HepG2 (cell line): Measurements from ENCODE around the gene LRRC45. TPM values are rescaled to one million over a fixed set of nuclear protein-coding genes. Genes with fewer than 3 reads are reported as not detected.
A peak's percentile ranks its signal among the peaks of the same experiment; 100 is the strongest.

ENCODE experiments used
- ARID4A ChIP-seq: sonication (generic); formaldehyde crosslinking; IDR thresholded peaks from 2 replicates; pipeline ENCODE4 v1.5.0; 2020; ENCODE audit warnings: mild to moderate bottlenecking, missing genetic modification reagents, borderline replicate concordance
- ATF7-NPFF ChIP-seq: sonication (generic); formaldehyde crosslinking; IDR thresholded peaks from 2 replicates; pipeline ENCODE4 v1.8.1; 2023; ENCODE audit warnings: mild to moderate bottlenecking, low read depth, missing genetic modification reagents, moderate library complexity
- BHLHE40 ChIP-seq: IDR thresholded peaks from 2 replicates; pipeline ENCODE4 v1.6.1; 2011; ENCODE audit warnings: low read length, improper control_type of control experiment
- ELK4 ChIP-seq: sonication (generic); formaldehyde crosslinking; IDR thresholded peaks from 2 replicates; pipeline ENCODE4 v1.9.0; 2021; ENCODE audit warnings: missing genetic modification reagents, borderline replicate concordance
- FIP1L1 ChIP-seq: fragments of 200-400 bp; formaldehyde crosslinking; IDR thresholded peaks from 2 replicates; pipeline ENCODE4 v1.6.1; 2018; ENCODE audit warnings: low read depth, mild to moderate bottlenecking, low read length, moderate library complexity, borderline replicate concordance; ENCODE audit not compliant: insufficient read depth
- IRX3 ChIP-seq: sonication (generic); formaldehyde crosslinking; IDR thresholded peaks from 2 replicates; pipeline ENCODE4 v1.8.1; 2023; ENCODE audit warnings: mild to moderate bottlenecking, low read depth, missing genetic modification reagents, borderline replicate concordance
- KLF12 ChIP-seq: sonication (generic); formaldehyde crosslinking; IDR thresholded peaks from 2 replicates; pipeline ENCODE4 v1.4.0; 2020; ENCODE audit warnings: missing genetic modification reagents, borderline replicate concordance
- NPAS2 ChIP-seq: sonication (generic); formaldehyde crosslinking; IDR thresholded peaks from 2 replicates; pipeline ENCODE4 v1.8.0; 2022; ENCODE audit warnings: mild to moderate bottlenecking, missing genetic modification reagents, borderline replicate concordance
- PRDM10 ChIP-seq: sonication (generic); formaldehyde crosslinking; IDR thresholded peaks from 2 replicates; pipeline ENCODE4 v1.4.0; 2020; ENCODE audit warnings: low read depth, missing genetic modification reagents
- SALL1 ChIP-seq: sonication (generic); formaldehyde crosslinking; IDR thresholded peaks from 2 replicates; pipeline ENCODE4 v1.8.0; 2022; ENCODE audit warnings: mild to moderate bottlenecking, missing genetic modification reagents
- SMARCC2 ChIP-seq: fragments of 450-650 bp; IDR thresholded peaks from 2 replicates; pipeline ENCODE4 v1.6.1; 2017; ENCODE audit warnings: antibody characterized with exemption, mild to moderate bottlenecking
- SPEN ChIP-seq: sonication (generic); formaldehyde crosslinking; IDR thresholded peaks from 2 replicates; pipeline ENCODE4 v1.5.1; 2020; ENCODE audit warnings: low read depth, mild to moderate bottlenecking, missing genetic modification reagents
- SRF ChIP-seq: IDR thresholded peaks from 2 replicates; pipeline ENCODE4 v1.6.1; 2011; ENCODE audit warnings: mild to moderate bottlenecking, low read depth, low read length, moderate library complexity
- THAP11 ChIP-seq: IDR thresholded peaks from 2 replicates; pipeline ENCODE4 v1.6.1; 2016; ENCODE audit warnings: missing biosample characterization, missing genetic modification reagents
- THYN1 ChIP-seq: sonication (generic); formaldehyde crosslinking; IDR thresholded peaks from 2 replicates; pipeline ENCODE4 v1.8.1; 2023; ENCODE audit warnings: low read depth, mild to moderate bottlenecking, moderate library complexity, missing genetic modification reagents, borderline replicate concordance
- U2AF2 ChIP-seq: fragments of 200-400 bp; formaldehyde crosslinking; IDR thresholded peaks from 2 replicates; pipeline ENCODE4 v1.6.1; 2017; ENCODE audit warnings: low read depth, mild to moderate bottlenecking, low read length
- ZNF337 ChIP-seq: sonication (generic); formaldehyde crosslinking; IDR thresholded peaks from 2 replicates; pipeline ENCODE4 v1.5.1; 2020; ENCODE audit warnings: missing genetic modification reagents, low read depth, mild to moderate bottlenecking, borderline replicate concordance
- ZNF562 ChIP-seq: sonication (generic); formaldehyde crosslinking; IDR thresholded peaks from 2 replicates; pipeline ENCODE4 v1.8.0; 2022; ENCODE audit warnings: missing genetic modification reagents, borderline replicate concordance
- ZNF777 ChIP-seq: sonication (generic); formaldehyde crosslinking; IDR thresholded peaks from 2 replicates; pipeline ENCODE4 v1.4.0; 2020; ENCODE audit warnings: missing genetic modification reagents
- ZSCAN31 ChIP-seq: sonication (generic); formaldehyde crosslinking; IDR thresholded peaks from 2 replicates; pipeline ENCODE4 v1.5.0; 2020; ENCODE audit warnings: low read depth, mild to moderate bottlenecking, missing genetic modification reagents
- polyA plus RNA-seq, 8 experiments: library from polyadenylated mRNA; depleted of rRNA in 3 of 8; stranded (reverse) in 7 of 8; unstranded in 1 of 8; fragments of >200 nt; fragmentation: Illumina TruSeq in 4 of 8; extraction: Trizol in 4 of 8; gene quantifications; 2 replicates each; pipeline versions ENCODE4 v1.2.1 to v1.2.3, GENCODE V29; 2011 to 2016; ENCODE audit warnings: low read depth in 4 of 8, missing spikeins in 1 of 8, mixed read lengths in 1 of 8; ENCODE audit not compliant: insufficient read depth in 1 of 8
- total RNA-seq, 5 experiments: library from RNA; depleted of rRNA; stranded (reverse); fragments of >200 nt; fragmentation: Illumina TruSeq; extraction: Trizol; gene quantifications; 2 replicates each; pipeline ENCODE4 v1.2.3, GENCODE V29; 2016; ENCODE audit warnings: low read depth in 1 of 5

LRRC45 gene
- total and polyA plus RNA-seq, 2 of the 13 experiments (the other 11 are each of a cell fraction or from before 2014, with no cell fraction given): 11.6 to 48.1 TPM

GRCh38 chr17:81991684-81992305 is 31.3 kb upstream of the LRRC45 start (continued):
- TF ChIP-seq IRX3 (CRISPR knock-in tag) (no peak), SALL1 (CRISPR knock-in tag) (peak; percentile 49; the same call in 1 of the 2 replicates), U2AF2 (no peak), NPAS2 (CRISPR knock-in tag) (no peak), SRF (no peak), ZSCAN31 (CRISPR knock-in tag) (peak; percentile 86), FIP1L1 (peak; percentile 78), KLF12 (CRISPR knock-in tag) (peak; percentile 70; the same call in 1 of the 2 replicates), ATF7-NPFF (CRISPR knock-in tag) (peak; percentile 91), ELK4 (peak; percentile 87; the same call in 1 of the 2 replicates), ZNF777 (CRISPR knock-in tag) (peak; percentile 75; the same call in 1 of the 2 replicates), SPEN (peak; percentile 55), THYN1 (peak; percentile 98; the same call in 1 of the 2 replicates), ZNF337 (0 out of 2 replicates have a peak, but pooled peaks have one; percentile 60), THAP11 (CRISPR knock-in tag) (peak; percentile 73; the same call in 1 of the 2 replicates), ZNF562 (CRISPR knock-in tag) (no peak; the same call in 1 of the 2 replicates), PRDM10 (CRISPR knock-in tag) (peak; percentile 93), ARID4A (peak; percentile 87), BHLHE40 (peak; percentile 57; the same call in 1 of the 2 replicates), SMARCC2 (no peak)
